Esophagus muscularis mucosa (tissue), 4 donors: ENCODE measurements around the gene FAM131C. TPM values are rescaled to one million over a fixed set of nuclear protein-coding genes. Genes with fewer than 3 reads are reported as not detected.
"Not testable (repeated sequence)": the region's sequence is repeated elsewhere in the genome, so short reads cannot be mapped to it uniquely, and the experiment has no call there.

Experiments
- DNase-seq: peaks from one replicate; pipeline ENCODE4 v3.0.0-alpha.2; 2017; ENCODE audit errors: extremely low spot score
- H3K27ac ChIP-seq, 4 donors: fragments of 200-600 bp; sonication (generic); replicated peaks in 1 of 4; 1 replicate in 3 of 4; 2 replicates in 1 of 4; pipeline ENCODE4 v1.5.1; 2016 to 2019; ENCODE audit warnings: mild to moderate bottlenecking in 1 of 4
- H3K27me3 ChIP-seq, 4 donors: fragments of 200-600 bp; sonication (generic); one replicate each; pipeline versions ENCODE4 v1.5.1 to v1.6.0; 2016 to 2019
- H3K36me3 ChIP-seq, 4 donors: fragments of 200-600 bp; sonication (generic); one replicate each; pipeline ENCODE4 v1.5.1; 2016 to 2019
- H3K4me1 ChIP-seq, 4 donors: fragments of 200-600 bp; sonication (generic); one replicate each; pipeline ENCODE4 v1.5.1; 2016 to 2019
- H3K4me3 ChIP-seq, 4 donors: fragments of 200-600 bp; sonication (generic); 1 replicate in 2 of 4; 2 replicates in 2 of 4; pipeline ENCODE4 v1.5.1; 2016 to 2019; ENCODE audit warnings: mild to moderate bottlenecking in 4 of 4, moderate library complexity in 1 of 4
- H3K9me3 ChIP-seq, 4 donors: fragments of 200-600 bp; sonication (generic); 1 replicate in 3 of 4; 2 replicates in 1 of 4; pipeline ENCODE4 v1.5.1; 2016 to 2019
- CTCF ChIP-seq, 3 experiments: fragments of 200-600 bp in 2 of 3; fragments of 450-650 bp in 1 of 3; sonication (generic) in 2 of 3; IDR thresholded peaks; one replicate each; pipeline ENCODE4 v1.5.1; 2017 to 2019; ENCODE audit warnings: antibody characterized with exemption in 3 of 3, mild to moderate bottlenecking in 2 of 3, moderate library complexity in 1 of 3
- EP300 ChIP-seq: sonication (generic); formaldehyde crosslinking; IDR thresholded peaks from one replicate; pipeline ENCODE4 v1.6.1; 2017; ENCODE audit warnings: antibody characterized with exemption
- POLR2A ChIP-seq: fragments of 450-650 bp; IDR thresholded peaks from one replicate; pipeline ENCODE4 v1.6.1; 2017; ENCODE audit warnings: antibody characterized with exemption, moderate library complexity, mild to moderate bottlenecking, low read depth
- POLR2AphosphoS5 ChIP-seq, 2 donors: sonication (generic); formaldehyde crosslinking; IDR thresholded peaks; one replicate each; pipeline ENCODE4 v1.6.1; 2017; ENCODE audit warnings: antibody characterized with exemption in 2 of 2
- WGBS: methylation state at CpG from one replicate; pipeline ENCODE4 v1.1.5; 2018; 5-methylcytosine and 5-hydroxymethylcytosine counted together
- intact Hi-C: fragments of 100-400 bp; cut with DNase I; formaldehyde crosslinking; loops from one replicate; pipeline ENCODE4 v1.15.1; 2023
- total RNA-seq, 4 donors: library from RNA; depleted of rRNA; stranded (reverse); fragments of >200 nt; gene quantifications; one replicate each; pipeline versions ENCODE4 v1.1.0 to v1.2.1, GENCODE V29; 2016

The FAM131C gene
- total RNA-seq, 4 donors from 2014 or later: 0.33 to 0.39 TPM; not detected in 2

GRCh38 chr1:16043521-16043920 is 29.9 kb downstream of the FAM131C start, which contains the start of gene CLCNKB:
TSS of gene CLCNKB (plus strand) at chr1:16043782. CDS start at chr1:16044493, 711 bp downstream.
- Histone ChIP-seq H3K4me1 (peaks cover 1 to 6% (median 6%) of the 10 kb centered on the region in 4 donors), H3K36me3 (no peaks in the 10 kb centered on the region), H3K27ac (no peak within 1 kb of the TSS), H3K9me3 (no peaks in the 10 kb centered on the region), H3K4me3 (no peak within 1 kb of the TSS), H3K27me3 (no peaks in the 10 kb centered on the region)
- intact Hi-C loops: no loop called here
- no peak for TF ChIP-seq POLR2A
- no peak for TF ChIP-seq EP300
- no peak for TF ChIP-seq CTCF (IDR thresholded peaks at IDR 0.05)
- TF ChIP-seq POLR2AphosphoS5 (IDR thresholded peaks at IDR 0.05): no peak
- WGBS: 74% methylated on average over 6 of the region's 7 CpGs
- no peak for DNase-seq

- H3K27ac ChIP-seq, intact Hi-C loops, H3K4me3 ChIP-seq, H3K4me1 ChIP-seq, H3K9me3 ChIP-seq, H3K27me3 ChIP-seq, DNase-seq, H3K36me3 ChIP-seq: not testable (repeated sequence)
- 100% methylated on average over 1 of the region's 9 CpGs for WGBS
Measured at GRCh38 chr1:16042654-16043053, 30.8 kb downstream of the FAM131C start.

GRCh38 chr1:16042096-16042495 is 31.4 kb downstream of the FAM131C start:
- intact Hi-C loops: no loop called here
- Histone ChIP-seq H3K27ac (no peak overlapping the region), H3K9me3 (no peaks in the 10 kb centered on the region), H3K4me3 (no peak overlapping the region), H3K36me3 (no peaks in the 10 kb centered on the region), H3K27me3 (no peaks in the 10 kb centered on the region), H3K4me1 (no peaks in the 10 kb centered on the region)
- no peak for TF ChIP-seq CTCF (IDR thresholded peaks at IDR 0.05)
- no peak for TF ChIP-seq POLR2A
- TF ChIP-seq EP300: no peak
- TF ChIP-seq POLR2AphosphoS5 (IDR thresholded peaks at IDR 0.05): no peak
- WGBS: 87% methylated on average over 4 of the region's 9 CpGs
- no peak for DNase-seq

GRCh38 chr1:16041200-16041599 is 32.3 kb downstream of the FAM131C start:
- DNase-seq: no peak
- Histone ChIP-seq H3K9me3 (no peaks in the 10 kb centered on the region), H3K36me3 (no peaks in the 10 kb centered on the region), H3K4me1 (no peaks in the 10 kb centered on the region), H3K4me3 (no peak overlapping the region), H3K27ac (no peak overlapping the region), H3K27me3 (no peaks in the 10 kb centered on the region)
- intact Hi-C loops: no loop called here
- TF ChIP-seq CTCF (IDR thresholded peaks at IDR 0.05): no peak
- TF ChIP-seq POLR2AphosphoS5 (IDR thresholded peaks at IDR 0.05): no peak
- TF ChIP-seq EP300: no peak
- no peak for TF ChIP-seq POLR2A
- WGBS: 71% methylated on average over 7 of the region's 8 CpGs

GRCh38 chr1:16039871-16040270 is 33.6 kb downstream of the FAM131C start:
- DNase-seq, H3K27me3 ChIP-seq, H3K36me3 ChIP-seq, H3K4me3 ChIP-seq, H3K4me1 ChIP-seq, H3K9me3 ChIP-seq, H3K27ac ChIP-seq, intact Hi-C loops: not testable (repeated sequence)
- WGBS: 92% methylated on average over 4 of the region's 8 CpGs

GRCh38 chr1:16038620-16038912 is 34.9 kb downstream of the FAM131C start:
- no peak for DNase-seq
- Histone ChIP-seq H3K27me3 (no peaks in the 10 kb centered on the region), H3K4me3 (no peak overlapping the region), H3K4me1 (no peaks in the 10 kb centered on the region), H3K9me3 (no peaks in the 10 kb centered on the region), H3K36me3 (no peaks in the 10 kb centered on the region), H3K27ac (no peak overlapping the region)
- intact Hi-C loops: loop anchor here (1.0 kb wide), 1 partner anchor 20 kb away; no protein-coding TSS in a partner anchor
- WGBS: 100% methylated on average over 2 of the region's 4 CpGs
- no peak for TF ChIP-seq CTCF (IDR thresholded peaks at IDR 0.05)
- no peak for TF ChIP-seq POLR2A
- no peak for TF ChIP-seq EP300
- no peak for TF ChIP-seq POLR2AphosphoS5 (IDR thresholded peaks at IDR 0.05)

- H3K27ac ChIP-seq, H3K9me3 ChIP-seq, H3K4me3 ChIP-seq, DNase-seq, H3K27me3 ChIP-seq, intact Hi-C loops, H3K36me3 ChIP-seq: not testable (repeated sequence)
- H3K4me1 ChIP-seq: peaks cover 7 to 15% (median 14%) of the 10 kb centered on the region in 4 donors
- WGBS: 87% methylated on average over 7 of the region's 11 CpGs
Measured at GRCh38 chr1:16036461-16036860, 37.0 kb downstream of the FAM131C start.

- H3K27ac ChIP-seq, H3K4me3 ChIP-seq, H3K9me3 ChIP-seq, intact Hi-C loops, H3K36me3 ChIP-seq, DNase-seq, H3K27me3 ChIP-seq: not testable (repeated sequence)
- H3K4me1 ChIP-seq: peaks cover 7 to 15% (median 14%) of the 10 kb centered on the region in 4 donors
- WGBS: 51% methylated on average over 5 of the region's 7 CpGs
Measured at GRCh38 chr1:16033103-16033632, 40.3 kb downstream of the FAM131C start.
